GM19351 (cell line): Measurements from ENCODE around the gene LRRFIP1.
"Not testable (repeated sequence)": the region's sequence is repeated elsewhere in the genome, so short reads cannot be mapped to it uniquely, and the experiment has no call there.

Experiments used
- ATAC-seq: cut with Tn5 transposase; IDR thresholded peaks from one replicate; pipeline ENCODE4 v1.9.1; 2021; ENCODE audit warnings: mild to moderate bottlenecking, moderate library complexity; ENCODE audit not compliant: unreplicated experiment

The LRRFIP1 gene

GRCh38 chr2:237763812-237764211, 136.4 kb downstream of the LRRFIP1 start:
- ATAC-seq, result no peak

GRCh38 chr2:237765122-237765521, 137.7 kb downstream of the LRRFIP1 start:
- not testable (repeated sequence) for ATAC-seq

- no peak for ATAC-seq
Measured at GRCh38 chr2:237765875-237766274, 138.5 kb downstream of the LRRFIP1 start.

GRCh38 chr2:237766340-237766739, 139.0 kb downstream of the LRRFIP1 start:
- ATAC-seq, result no peak

GRCh38 chr2:237772513-237772912, 145.1 kb downstream of the LRRFIP1 start:
- no peak for ATAC-seq

- ATAC-seq, result no peak
Measured at GRCh38 chr2:237773826-237774225, 146.4 kb downstream of the LRRFIP1 start.

- ATAC-seq, result no peak
Measured at GRCh38 chr2:237774811-237775553, 147.6 kb downstream of the LRRFIP1 start.

GRCh38 chr2:237779521-237779920, 152.1 kb downstream of the LRRFIP1 start:
- ATAC-seq, result no peak

GRCh38 chr2:237782181-237782580, 154.8 kb downstream of the LRRFIP1 start:
- ATAC-seq, result no peak

- not testable (repeated sequence) for ATAC-seq
Measured at GRCh38 chr2:237783678-237784077, 156.3 kb downstream of the LRRFIP1 start.

- no peak for ATAC-seq
Measured at GRCh38 chr2:237786936-237787335, 159.5 kb downstream of the LRRFIP1 start.

GRCh38 chr2:237790353-237790752, 163.0 kb downstream of the LRRFIP1 start:
- ATAC-seq, result no peak

GRCh38 chr2:237791977-237792727, 164.8 kb downstream of the LRRFIP1 start:
- ATAC-seq, result no peak

GRCh38 chr2:237797253-237797652, 169.9 kb downstream of the LRRFIP1 start:
- no peak for ATAC-seq

GRCh38 chr2:237798236-237799059, 171.1 kb downstream of the LRRFIP1 start, which contains the start of gene RBM44:
Gene RBM44 (plus strand): TSS chr2:237798779. CDS start chr2:237813610, 14,831 bp downstream.
- no peak for ATAC-seq

GRCh38 chr2:237799060-237799428, 171.7 kb downstream of the LRRFIP1 start:
- no peak for ATAC-seq

- no peak for ATAC-seq
Measured at GRCh38 chr2:237801466-237801865, 174.1 kb downstream of the LRRFIP1 start.

GRCh38 chr2:237806334-237806733, 178.9 kb downstream of the LRRFIP1 start:
- no peak for ATAC-seq

- no peak for ATAC-seq
Measured at GRCh38 chr2:237815637-237816036, 188.2 kb downstream of the LRRFIP1 start.

- ATAC-seq, result no peak
Measured at GRCh38 chr2:237816531-237816930, 189.1 kb downstream of the LRRFIP1 start.

- ATAC-seq, result no peak
Measured at GRCh38 chr2:237818066-237818473, 190.7 kb downstream of the LRRFIP1 start.
